Measurements from ENCODE around the gene TLL2.

DNA sequence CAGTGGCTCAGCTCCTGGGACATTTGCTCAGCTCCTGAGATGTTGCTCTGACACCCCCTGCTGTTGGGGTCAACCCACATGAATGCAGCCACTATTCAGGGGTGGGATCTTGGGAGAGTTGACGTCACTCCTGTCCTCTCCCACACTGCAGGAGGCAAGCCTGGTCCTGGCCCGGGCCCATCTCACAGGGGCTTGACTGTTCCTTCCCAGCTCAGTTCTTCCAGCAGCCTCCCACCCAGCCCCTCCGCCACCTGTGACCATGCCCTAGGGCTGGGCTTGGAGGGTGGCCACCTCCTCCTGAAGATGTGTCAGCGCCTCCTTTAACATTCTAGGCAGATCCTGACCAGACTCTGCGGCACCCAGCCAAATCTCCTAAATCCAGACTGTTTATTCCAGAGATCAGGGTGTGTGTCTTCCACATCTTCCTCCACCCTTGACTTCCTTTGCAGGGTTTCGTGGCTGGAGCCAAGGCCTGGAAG, 135.9 kb downstream of the TLL2 start:
- TF ChIP-seq, protein P1, sequence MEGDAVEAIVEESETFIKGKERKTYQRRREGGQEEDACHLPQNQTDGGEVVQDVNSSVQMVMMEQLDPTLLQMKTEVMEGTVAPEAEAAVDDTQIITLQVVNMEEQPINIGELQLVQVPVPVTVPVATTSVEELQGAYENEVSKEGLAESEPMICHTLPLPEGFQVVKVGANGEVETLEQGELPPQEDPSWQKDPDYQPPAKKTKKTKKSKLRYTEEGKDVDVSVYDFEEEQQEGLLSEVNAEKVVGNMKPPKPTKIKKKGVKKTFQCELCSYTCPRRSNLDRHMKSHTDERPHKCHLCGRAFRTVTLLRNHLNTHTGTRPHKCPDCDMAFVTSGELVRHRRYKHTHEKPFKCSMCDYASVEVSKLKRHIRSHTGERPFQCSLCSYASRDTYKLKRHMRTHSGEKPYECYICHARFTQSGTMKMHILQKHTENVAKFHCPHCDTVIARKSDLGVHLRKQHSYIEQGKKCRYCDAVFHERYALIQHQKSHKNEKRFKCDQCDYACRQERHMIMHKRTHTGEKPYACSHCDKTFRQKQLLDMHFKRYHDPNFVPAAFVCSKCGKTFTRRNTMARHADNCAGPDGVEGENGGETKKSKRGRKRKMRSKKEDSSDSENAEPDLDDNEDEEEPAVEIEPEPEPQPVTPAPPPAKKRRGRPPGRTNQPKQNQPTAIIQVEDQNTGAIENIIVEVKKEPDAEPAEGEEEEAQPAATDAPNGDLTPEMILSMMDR (IDR thresholded peaks at IDR 0.05) = no peak
- no peak for TF ChIP-seq POLR2A (IDR thresholded peaks at IDR 0.05)
